ENCODE results near the gene FIGN. TPM values are rescaled to one million over a fixed set of nuclear protein-coding genes. Genes with fewer than 3 reads are reported as not detected.

FIGN gene
- total RNA-seq, 1 experiment from 2014 or later, result 14.6 TPM

GRCh38 chr2:163737190-163737439, 1.3 kb upstream of the FIGN start:
- DNase-seq, result no peak
- TF ChIP-seq CTCF (conservative IDR thresholded peaks at IDR 0.05), result no peak
- H3K4me1 Mint-ChIP-seq, result peaks cover 34% of the 10 kb centered on the region in 2 experiments
- Histone ChIP-seq H3K9ac (ENCODE audit: extremely low read depth, insufficient read length, low read length) (peak overlapping the region; percentile 93), H3K23ac (ENCODE audit: insufficient read length, low read depth, low read length) (no peak overlapping the region), H3K4ac (ENCODE audit: low read depth, low read length) (no peak overlapping the region), H3K79me2 (ENCODE audit: insufficient read depth, low read length) (peaks cover 2% of the 10 kb centered on the region; the same call in 1 of the 2 replicates), H2BK20ac (ENCODE audit: low read depth, low read length, poor library complexity, severe bottlenecking) (no peak overlapping the region), H4K20me1 (ENCODE audit: control insufficient read depth, insufficient read depth, insufficient read length) (no peaks in the 10 kb centered on the region), H2BK12ac (ENCODE audit: insufficient read length, low read depth, low read length) (no peak overlapping the region), H3K14ac (ENCODE audit: insufficient read depth, low read length) (peak overlapping the region; percentile 94), H4K91ac (ENCODE audit: insufficient read length, low read depth, low read length) (no peak overlapping the region), H3T11ph (ENCODE audit: low read length) (no peak overlapping the region), H2BK5ac (ENCODE audit: insufficient read length, low read length) (no peak overlapping the region), H3K27me3 (ENCODE audit: insufficient read depth, low read length) (no peaks in the 10 kb centered on the region), H3K23me2 (ENCODE audit: insufficient read length, low read depth, low read length, poor library complexity, severe bottlenecking) (peaks cover 6% of the 10 kb centered on the region), H3K56ac (ENCODE audit: insufficient read length, low read depth, low read length) (no peak overlapping the region), H3K18ac (ENCODE audit: insufficient read length, low read depth, low read length) (peak overlapping the region; percentile 90), H3K4me1 (ENCODE audit: insufficient read depth, low read length) (no peaks in the 10 kb centered on the region; the same call in 1 of the 2 replicates), H3K27ac (ENCODE audit: insufficient read length, low read depth, low read length) (peak overlapping the region; percentile 62), H4K8ac (replicated peaks; ENCODE audit: insufficient read length, low read depth, low read length) (no peak overlapping the region), H3K79me1 (ENCODE audit: insufficient read depth, low read depth, low read length, poor library complexity, severe bottlenecking) (no peaks in the 10 kb centered on the region), H2AK5ac (ENCODE audit: insufficient read length, low read length) (no peak overlapping the region), H4K5ac (ENCODE audit: insufficient read length, low read depth, low read length) (peak overlapping the region; percentile 70), H2BK15ac (ENCODE audit: low read depth, low read length) (no peak overlapping the region), H3K4me2 (ENCODE audit: insufficient read depth, insufficient read length, low read length) (peak overlapping the region; percentile 99), H2BK120ac (ENCODE audit: low read depth, low read length, poor library complexity, severe bottlenecking) (no peak overlapping the region), H2AFZ (ENCODE audit: low read length) (peak overlapping the region; percentile 0), H3K9me3 (ENCODE audit: control insufficient read depth, low read depth, low read length) (no peaks in the 10 kb centered on the region)
- WGBS (ENCODE audit: extremely low coverage, insufficient read length, low lambda C conversion rate), result no CpG with 5 or more reads among the region's 5 CpGs
- H3K36me3 Mint-ChIP-seq (ENCODE audit: insufficient read depth in 1 of 3, low read depth in 3 of 3), result no peaks in the 10 kb centered on the region
- no peaks in the 10 kb centered on the region; a peak in 1 of 5 replicates for H3K9me3 Mint-ChIP-seq
- H3K27ac Mint-ChIP-seq, result peak overlapping the region; percentile 95 to 97 (median 96); a peak in 6 of 7 replicates
- H3K4me3 Mint-ChIP-seq, result peak overlapping the region; percentile 86 to 89
- H3K27me3 Mint-ChIP-seq (ENCODE audit: low read depth), result no peaks in the 10 kb centered on the region; the same call in 1 of the 2 replicates

All from H9 (cell line).